GM19025 (cell line): ENCODE data around the gene SERTM1.

Experiments used
- ATAC-seq: cut with Tn5 transposase; IDR thresholded peaks from one replicate; pipeline ENCODE4 v1.9.1; 2021; ENCODE audit warnings: mild to moderate bottlenecking, low read depth, moderate library complexity; ENCODE audit not compliant: unreplicated experiment

The SERTM1 gene

DNA sequence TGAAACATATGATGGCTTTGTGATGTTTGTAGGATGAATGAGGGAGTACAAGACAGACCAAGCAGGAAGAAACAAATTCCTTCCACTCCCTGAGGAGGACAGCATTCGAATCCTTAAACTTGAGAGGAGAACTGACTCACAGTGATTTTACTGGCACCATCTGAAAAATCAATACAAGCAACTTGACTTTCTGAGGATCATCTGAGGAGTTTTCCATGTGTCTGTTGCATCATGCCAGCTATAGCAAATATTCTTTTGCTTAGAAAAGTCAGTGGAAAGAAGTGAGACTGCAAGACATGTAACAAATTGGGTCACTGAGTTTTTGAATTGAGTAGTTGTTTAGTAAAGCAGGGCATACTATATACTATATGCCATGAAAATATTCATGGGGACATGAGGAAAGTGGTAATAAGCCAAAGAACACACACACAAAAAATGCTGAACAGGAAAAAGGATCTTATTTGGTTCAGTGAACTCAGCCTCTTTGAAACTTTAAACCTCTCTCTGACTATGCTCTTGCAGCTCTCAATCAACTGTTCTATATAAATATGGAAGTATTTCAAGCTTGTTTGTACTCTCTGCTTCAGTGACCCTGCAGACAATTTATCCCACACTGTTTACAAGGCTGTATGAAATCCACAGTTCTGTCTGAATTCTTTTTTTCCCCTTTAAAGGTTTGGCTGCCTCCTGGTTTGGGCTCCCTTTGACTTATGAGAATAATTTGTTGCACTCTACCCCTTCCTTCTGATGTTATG, 35.5 kb downstream of the SERTM1 start:
- ATAC-seq, result no peak

GRCh38 chr13:36710396-36710795, 36.6 kb downstream of the SERTM1 start:
- no peak for ATAC-seq

DNA sequence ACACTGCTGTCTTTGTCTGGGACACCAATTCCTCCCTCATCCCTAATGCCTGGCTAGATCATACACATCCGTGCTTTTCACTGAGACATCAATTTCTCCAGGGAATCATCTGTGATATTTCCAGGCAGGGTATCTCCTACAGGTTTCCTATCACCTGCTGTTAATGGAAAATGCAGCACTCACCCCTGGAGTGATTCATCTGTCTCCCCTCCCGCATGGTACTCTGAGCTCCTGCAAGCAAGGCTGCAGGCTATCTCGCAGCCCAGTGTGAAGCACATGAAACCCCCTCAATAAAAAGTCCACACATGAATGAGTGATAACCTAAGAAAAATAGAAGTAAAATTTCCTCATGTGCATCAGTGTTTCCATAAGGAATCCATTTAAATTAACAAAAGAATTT, 38.5 kb downstream of the SERTM1 start:
- no peak for ATAC-seq

DNA sequence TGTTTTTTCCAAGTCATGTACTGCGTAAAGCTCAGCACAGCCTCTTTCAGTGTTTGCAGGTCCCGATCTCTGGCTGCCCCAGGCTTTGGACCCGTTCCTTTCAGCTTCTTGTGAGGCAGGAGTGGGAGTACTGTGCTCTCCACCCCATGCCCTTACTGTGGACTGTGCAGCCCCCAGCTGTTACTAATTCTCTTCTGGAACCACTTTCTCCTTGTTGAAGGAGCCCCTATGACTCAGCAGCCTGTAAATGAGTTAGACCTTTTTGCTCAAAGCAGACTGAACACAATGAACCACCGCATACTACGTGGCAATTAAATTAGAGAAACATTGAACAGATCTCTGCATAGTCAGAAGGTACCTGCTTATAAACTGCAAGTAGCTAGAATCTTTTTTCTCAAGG, 39.0 kb downstream of the SERTM1 start:
- no peak for ATAC-seq

- no peak for ATAC-seq
Measured at GRCh38 chr13:36713887-36714286, 40.1 kb downstream of the SERTM1 start.

GRCh38 chr13:36715841-36716240, 42.0 kb downstream of the SERTM1 start:
- ATAC-seq, result no peak

DNA sequence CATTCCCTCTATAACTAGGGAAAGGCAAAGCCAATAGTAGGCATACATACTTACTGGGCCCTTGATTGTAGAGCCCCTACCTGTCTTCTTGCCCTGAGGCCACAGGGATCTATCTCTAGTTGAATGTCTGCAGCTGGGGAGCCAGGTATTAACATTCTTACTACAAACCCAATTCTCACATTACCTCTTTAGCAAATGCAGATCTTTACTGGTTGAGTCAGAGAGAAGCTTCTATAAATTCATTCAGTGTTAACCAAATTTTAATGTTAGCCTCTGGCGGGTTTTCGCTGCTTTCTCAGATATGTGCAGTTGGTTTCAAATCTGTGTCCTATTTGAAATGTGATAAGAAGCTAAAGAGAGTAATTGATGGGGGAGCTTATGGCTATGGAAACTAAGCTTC, 43.2 kb downstream of the SERTM1 start:
- ATAC-seq, result no peak

DNA sequence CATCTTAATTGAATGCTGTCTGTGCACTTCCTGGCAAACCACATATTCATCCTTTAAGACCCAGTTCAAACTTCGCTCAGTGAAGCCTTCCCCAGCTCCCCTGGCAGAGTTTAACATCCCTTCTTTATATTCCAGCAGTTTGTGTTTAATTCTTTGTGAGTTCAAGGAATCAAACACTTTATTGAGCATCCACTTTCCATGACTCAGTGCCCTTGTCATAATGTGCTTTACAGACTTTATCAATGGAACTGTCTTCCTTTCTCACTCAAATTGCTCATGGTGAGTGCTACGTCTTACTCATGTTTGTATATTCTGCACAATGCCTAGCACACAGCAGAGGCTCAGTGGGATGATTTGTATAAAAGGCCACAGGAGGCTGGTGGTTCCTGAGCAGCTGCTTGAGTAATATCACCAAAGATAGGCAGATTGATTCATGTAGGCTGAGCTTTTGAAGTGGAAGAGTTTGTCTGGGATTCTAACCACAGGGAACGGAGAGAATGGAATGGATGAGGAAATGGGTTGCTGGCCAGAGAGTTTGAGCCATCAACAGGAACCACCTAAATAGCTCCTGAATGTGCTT, 44.2 kb downstream of the SERTM1 start:
- ATAC-seq, result no peak

- no peak for ATAC-seq
Measured at GRCh38 chr13:36718686-36719085, 44.9 kb downstream of the SERTM1 start.

DNA sequence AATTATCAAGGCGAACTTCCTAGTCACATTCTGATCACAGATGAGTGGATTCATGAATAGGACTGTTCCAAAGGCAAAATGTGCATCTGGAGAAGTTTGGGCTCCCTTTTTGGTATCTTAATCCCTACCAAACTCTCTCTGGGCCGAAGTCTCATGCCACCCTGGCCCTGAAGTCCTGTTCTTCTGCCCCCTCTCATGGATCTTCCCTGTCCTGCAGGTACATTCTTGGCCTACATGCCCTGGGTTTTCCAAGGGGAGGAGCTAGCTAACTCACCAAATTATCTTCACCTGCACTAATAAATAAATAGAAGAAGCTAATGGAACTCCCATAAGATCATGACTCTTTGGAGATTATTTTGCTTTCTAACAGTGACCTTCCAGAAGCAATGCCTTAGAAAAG, 50.3 kb downstream of the SERTM1 start:
- no peak for ATAC-seq

GRCh38 chr13:36725936-36726335, 52.1 kb downstream of the SERTM1 start:
- no peak for ATAC-seq

DNA sequence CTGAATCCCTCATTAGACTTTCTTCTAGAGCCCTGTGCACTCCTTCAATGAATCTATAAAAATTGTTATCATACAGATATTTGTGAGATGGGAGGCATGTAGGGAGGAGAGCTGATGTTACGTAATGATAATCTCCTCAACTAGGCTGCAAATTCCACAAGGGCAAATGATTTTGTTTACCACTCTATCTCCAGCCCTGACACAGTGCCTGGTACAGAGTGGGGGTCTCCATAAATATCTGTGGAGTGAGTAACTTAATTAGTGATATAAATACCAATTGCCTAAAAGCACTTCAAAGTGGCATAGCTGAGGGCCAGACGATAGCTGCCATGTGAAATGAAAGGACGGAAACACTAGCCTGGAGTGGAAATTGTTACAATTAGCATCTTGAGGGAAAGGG, 54.2 kb downstream of the SERTM1 start:
- ATAC-seq, result no peak

DNA sequence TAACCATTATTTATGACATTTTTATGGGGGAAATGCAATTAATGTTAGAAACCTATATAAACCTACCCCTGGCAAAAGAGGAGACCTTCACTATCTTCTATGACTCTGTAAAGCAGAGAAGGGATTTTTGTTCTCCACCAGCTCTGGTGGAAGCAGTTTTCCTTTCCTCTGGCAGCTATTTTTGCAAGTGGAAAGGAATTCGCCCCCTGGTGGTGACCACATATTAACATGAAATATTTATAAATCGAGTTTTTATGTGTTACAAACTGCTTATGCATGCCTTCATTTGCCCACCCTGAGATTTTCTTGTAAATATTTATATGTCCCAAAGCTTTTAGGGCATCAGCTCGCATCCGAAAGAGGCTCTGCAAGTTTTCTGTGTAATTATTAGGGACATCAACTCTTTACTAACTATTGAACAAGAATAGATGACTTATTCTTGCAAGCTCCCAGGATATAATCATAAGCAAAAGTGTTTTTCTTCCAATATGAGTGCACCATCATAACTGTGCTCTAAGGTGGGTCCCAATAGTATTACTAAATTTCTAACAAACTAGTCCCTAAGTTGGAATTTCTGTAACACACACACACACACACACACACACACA, 62.4 kb downstream of the SERTM1 start:
- no peak for ATAC-seq

- ATAC-seq, result no peak
Measured at GRCh38 chr13:36737524-36738083, 63.8 kb downstream of the SERTM1 start.

GRCh38 chr13:36745436-36745835, 71.6 kb downstream of the SERTM1 start:
- ATAC-seq, result no peak

DNA sequence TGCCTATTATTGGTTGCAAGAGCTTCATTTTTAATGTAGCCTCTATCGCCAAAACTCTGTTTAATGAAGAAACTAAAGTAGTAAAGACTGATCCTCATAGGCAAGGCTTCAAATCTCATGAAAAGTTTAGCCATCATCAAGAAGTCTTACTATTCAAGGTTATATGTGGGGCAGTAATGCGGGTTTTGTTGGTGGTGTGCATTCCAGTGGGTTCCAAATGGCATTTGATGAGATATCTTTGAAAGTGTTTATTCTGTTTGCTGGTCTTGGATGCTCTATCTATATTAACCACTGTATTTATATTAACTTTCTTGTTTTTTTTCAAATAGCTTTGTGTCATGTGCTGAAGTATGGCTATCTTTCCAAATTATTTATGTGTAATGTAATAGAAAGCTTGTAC, 72.2 kb downstream of the SERTM1 start:
- no peak for ATAC-seq
